Measurements from ENCODE around the gene MTA3.

Gene MTA3

DNA sequence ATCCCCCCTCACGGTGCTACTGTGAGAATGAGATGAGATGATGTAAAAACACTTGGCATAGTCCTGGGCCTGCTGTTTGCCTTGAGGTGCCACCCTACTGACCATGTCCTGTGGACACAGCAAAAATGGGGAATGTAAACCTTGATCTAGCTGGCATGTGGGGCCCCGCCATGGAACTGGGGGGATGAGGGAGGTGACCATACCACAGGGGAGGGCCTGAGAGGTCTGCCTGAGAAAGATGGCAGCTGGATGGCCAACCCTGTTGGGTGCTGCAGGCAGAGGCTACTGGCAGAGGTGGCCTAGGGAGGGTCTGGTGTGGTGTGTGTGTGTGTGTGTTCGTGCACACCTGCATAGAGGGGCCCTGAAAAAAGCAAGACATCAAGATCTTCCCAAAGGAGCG lies 223.2 kb downstream of the MTA3 start:
- no peak for DNase-seq

DNA sequence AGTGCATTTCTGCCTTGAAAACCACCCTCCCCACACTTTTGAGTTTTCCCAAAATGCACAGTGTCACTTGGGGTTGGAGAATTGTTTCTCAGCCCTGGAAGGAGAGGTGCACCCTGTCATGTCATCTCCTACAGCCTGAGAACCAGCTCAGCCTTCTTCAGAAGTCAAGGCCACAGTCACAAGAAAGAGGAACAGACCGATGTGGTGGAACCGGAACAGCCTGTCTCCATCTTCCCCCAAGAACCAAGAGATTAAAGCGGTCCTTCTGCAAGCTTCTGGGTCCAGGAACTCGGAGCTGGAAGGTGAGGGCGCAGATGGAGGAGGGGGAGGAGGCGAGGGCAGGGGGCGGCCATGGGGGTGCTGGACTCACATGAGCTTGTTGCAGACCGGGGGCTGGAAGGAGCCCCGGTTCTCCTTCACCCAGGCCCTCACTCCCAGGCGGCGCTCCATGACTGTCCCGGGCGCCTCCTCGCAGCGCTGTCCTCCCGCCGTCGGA lies 223.7 kb downstream of the MTA3 start:
- DNase-seq, result no peak

- DNase-seq, result peak; percentile 39
These were observed 224.3 kb downstream of the MTA3 start, which contains the start of gene HAAO for GRCh38 chr2:42792583-42793333. TSS of gene HAAO (minus strand) at chr2:42792583. CDS start at chr2:42792536, 47 bp downstream.

DNA sequence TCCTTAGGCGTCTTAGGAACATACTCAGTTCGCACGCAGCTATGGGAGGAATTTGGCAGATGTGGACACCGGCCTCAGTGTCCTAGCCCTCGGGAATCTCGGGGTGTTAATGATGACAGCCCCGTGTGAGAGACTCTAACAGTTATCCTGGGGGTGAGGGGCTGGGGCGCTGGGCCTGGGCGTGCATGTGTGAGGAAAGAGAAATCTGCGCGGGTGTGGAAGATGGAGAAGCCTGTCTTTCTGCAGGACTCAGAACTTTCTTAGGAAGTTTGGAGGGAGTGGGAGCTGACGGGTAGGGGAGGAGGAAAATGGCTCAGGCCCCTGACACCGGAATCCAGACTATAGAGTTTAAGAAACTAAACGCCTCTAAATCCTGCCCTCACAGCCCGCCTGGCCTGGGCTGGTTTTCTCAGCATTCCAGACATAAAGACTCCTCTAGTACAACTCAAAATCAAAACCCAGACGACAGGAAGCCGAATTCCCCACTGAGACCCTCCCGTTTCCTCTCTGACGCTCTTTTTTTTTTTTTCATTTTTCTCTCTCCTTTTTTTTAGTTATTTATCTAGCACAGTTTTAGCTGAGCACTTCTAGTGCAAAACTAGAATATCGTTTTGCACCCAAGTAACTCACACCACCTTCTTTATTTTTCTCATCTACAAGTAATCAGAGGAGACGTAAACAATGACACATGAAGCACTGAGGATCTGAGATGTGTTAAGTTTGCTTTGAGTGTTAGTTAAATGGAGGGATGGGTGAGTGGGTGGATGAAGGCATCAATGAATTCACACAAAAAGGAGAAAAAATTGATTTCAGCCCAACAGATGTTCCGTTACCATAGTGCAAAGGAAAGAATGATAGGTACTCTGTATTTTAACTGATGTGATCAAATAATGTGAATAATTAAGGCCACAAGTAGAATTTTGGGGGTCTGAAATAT lies 225.2 kb downstream of the MTA3 start:
- DNase-seq, result no peak

- DNase-seq, result peak; percentile 37
These were observed 226.0 kb downstream of the MTA3 start for GRCh38 chr2:42794271-42795046.

GRCh38 chr2:42795275-42795674 lies 226.8 kb downstream of the MTA3 start:
- DNase-seq, result no peak

DNA sequence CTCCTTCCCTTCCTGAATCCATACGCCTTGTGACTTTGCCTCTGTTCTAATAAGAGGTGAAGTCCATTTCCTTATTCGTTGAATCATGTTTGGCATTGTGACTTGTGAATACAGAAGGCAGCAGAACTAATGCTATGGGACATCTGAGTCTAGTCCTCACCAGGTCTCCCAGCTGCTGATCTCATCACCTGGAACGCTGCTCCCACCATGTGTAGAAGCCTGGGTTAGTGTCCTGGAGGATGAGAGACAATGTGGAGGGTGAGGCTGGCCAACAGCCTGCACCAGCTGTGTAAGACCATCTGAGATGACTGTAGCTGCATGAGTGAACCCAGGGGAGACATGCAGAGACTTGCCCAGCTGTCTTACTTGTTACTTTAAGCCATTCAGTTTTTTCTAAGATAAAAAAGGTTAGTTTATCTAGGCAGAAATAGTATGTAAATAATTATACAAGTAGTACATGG lies 227.4 kb downstream of the MTA3 start:
- no peak for DNase-seq

DNA sequence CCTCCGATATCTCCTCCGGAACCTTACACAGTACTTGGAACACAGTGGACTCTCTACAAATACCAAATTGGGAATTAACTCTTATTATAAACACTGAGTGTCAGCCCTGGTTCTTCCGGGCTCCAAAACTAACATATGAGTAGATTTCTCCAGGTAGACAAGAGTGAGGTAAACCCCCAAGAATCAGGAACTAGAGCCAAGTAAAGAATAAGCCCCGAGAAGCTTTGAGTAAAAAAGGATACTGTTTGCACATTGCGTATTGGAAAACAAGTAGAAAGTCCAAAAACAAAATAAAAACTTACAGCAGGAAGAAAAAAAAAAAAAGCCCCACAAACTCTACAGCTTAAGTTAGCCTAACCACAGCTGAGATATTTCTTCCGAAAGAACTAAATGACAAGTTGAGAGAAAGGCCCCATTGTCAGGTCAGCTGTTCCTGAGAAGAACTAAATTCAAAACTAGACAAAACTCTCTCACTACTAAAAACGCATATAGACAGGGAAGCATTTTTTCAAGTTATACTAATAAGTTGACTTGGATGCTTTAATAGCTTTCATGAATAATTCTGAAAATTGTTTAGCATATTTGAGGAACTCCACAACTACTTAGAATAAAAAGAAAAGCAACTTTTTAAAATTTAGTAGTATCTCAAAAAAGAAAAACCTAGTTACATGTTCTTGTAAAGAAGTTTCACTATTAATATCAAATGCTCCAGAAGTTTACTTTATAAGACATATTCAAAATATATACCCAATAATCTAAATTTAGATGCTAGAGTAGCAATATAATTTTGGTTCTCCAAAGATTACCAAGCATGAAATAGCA lies 228.2 kb downstream of the MTA3 start:
- DNase-seq, result no peak

- DNase-seq, result no peak
These were observed 228.8 kb downstream of the MTA3 start for GRCh38 chr2:42797281-42797680.

DNA sequence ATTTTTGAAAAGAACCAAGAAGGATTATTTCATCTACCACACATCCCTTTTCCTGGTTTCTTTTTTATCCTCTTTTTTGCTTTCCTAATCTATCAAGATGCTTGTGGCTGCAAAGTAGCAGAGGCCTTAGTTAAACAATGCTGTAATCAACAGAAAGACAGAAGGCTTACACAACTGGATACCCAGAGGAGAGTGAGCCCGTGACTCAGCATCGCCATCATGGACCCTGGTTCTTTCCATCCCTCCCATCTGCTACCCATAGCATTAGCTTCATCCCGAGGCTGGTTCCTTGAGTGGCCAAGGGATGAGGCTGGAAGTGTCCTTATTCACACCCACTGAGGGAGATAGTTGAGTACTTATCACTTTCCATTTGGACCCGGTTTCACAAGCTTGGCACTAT lies 231.4 kb downstream of the MTA3 start:
- no peak for DNase-seq

- no peak for DNase-seq
These were observed 232.1 kb downstream of the MTA3 start for GRCh38 chr2:42800461-42800962.

GRCh38 chr2:42800981-42801380 lies 232.5 kb downstream of the MTA3 start:
- no peak for DNase-seq

DNA sequence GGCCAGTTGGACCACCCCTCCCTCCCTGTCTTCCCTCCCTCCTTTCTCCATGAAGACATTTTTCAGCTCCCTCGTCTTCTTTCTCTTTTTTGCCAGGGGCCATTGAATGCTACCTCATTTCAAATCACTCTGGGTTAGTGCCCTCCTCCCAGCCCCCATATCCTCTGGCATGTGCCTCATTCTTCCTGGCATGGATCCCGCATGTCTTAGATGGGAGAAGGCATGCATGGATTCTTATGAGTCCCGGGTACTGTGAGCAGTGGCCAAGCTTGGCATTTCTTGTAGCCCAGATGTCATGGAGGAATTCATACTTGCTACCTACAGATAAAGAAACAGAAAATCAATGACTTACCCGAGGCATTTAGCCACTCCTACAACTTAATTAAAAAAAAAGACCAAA lies 232.9 kb downstream of the MTA3 start:
- DNase-seq, result peak; percentile 43

- DNase-seq, result no peak
These were observed 233.7 kb downstream of the MTA3 start for GRCh38 chr2:42802150-42802549.

GRCh38 chr2:42804338-42804737 lies 235.9 kb downstream of the MTA3 start:
- no peak for DNase-seq

DNA sequence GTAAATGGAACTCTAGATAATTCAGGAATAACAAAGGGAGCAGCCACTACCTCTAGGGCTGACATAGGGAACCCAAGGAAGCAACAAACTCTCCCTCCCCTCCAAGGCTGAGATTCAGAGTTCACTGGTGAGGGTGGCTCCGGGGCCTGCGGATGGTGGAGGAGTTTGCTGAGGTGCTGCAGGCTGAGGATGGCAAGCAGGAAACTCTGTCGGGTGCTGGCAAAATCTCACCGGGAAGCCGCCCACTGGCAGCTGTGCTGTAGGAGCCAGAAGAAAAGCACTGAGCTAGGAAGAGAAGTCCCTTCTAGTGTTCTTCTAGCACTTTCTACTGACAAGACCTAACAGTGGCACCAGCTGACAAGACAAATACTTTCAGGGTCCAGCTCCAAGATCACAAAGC lies 236.5 kb downstream of the MTA3 start:
- DNase-seq, result no peak

All from EL (cell line).